ENCODE results near the gene FBXO36. TPM values are rescaled to one million over a fixed set of nuclear protein-coding genes. Genes with fewer than 3 reads are reported as not detected.
A peak's percentile ranks its signal among the peaks of the same experiment; 100 is the strongest.

The FBXO36 gene
- total and polyA plus RNA-seq, 10 of the 15 experiments (the other 5 are each of a cell fraction or from before 2014, with no cell fraction given), result 0.79 to 2.7 (median 1.3) TPM

- RAD21 ChIA-PET (ENCODE audit: unreplicated experiment), result interaction anchor here (0.6 to 1.3 kb wide), 3 partner anchors 29 to 84 kb away, joined by 3 to 5 read pairs (median 3); no protein-coding TSS in a partner anchor
- in situ Hi-C loops (cut with MboI) (no loop called here), intact Hi-C loops (cut with micrococcal nuclease; ENCODE audit: unreplicated experiment) (no loop called here)
- no peaks in the 10 kb centered on the region for H3K27me3 ChIP-seq (replicated peaks in 1 of 2; ENCODE audit: control insufficient read depth in 2 of 2, insufficient read depth in 2 of 2, low read length in 1 of 2)
- no peak overlapping the region for H2AFZ ChIP-seq (ENCODE audit: control insufficient read depth, low read depth, low read length)
- H3K4me2 ChIP-seq (ENCODE audit: control insufficient read depth, insufficient read depth), result peak overlapping the region; percentile 3; the same call in 1 of the 2 replicates
- H3K9me3 ChIP-seq (replicated peaks; ENCODE audit: control insufficient read depth, insufficient read depth, low read length), result no peaks in the 10 kb centered on the region
- H3K79me2 ChIP-seq (ENCODE audit: control insufficient read depth, insufficient read depth, low read length), result peaks cover 70% of the 10 kb centered on the region
- FAIRE-seq, result no peak
- CTCF ChIA-PET, result interaction anchor here (0.8 to 3.4 kb wide), 3 partner anchors 30 to 91 kb away, joined by 3 to 22 read pairs (median 4); no protein-coding TSS in a partner anchor
- no peak for DNase-seq (ENCODE audit: low read depth, low spot score)
- H3K4me1 ChIP-seq (ENCODE audit: control insufficient read depth, insufficient read depth, low read length), result peaks cover 18% of the 10 kb centered on the region; the same call in 1 of the 2 replicates
- no peak for TF ChIP-seq TCF12 (IDR thresholded peaks at IDR 0.05; ENCODE audit: low read depth, low read length)
- peak; percentile 25; the same call in 1 of the 2 replicates for TF ChIP-seq RUNX3 (IDR thresholded peaks at IDR 0.05; ENCODE audit: low read length)
- TF ChIP-seq EGR1 (IDR thresholded peaks at IDR 0.05; ENCODE audit: borderline replicate concordance in 1 of 2, low read depth in 2 of 2, low read length in 2 of 2), result no peak
- 0 out of 2 replicates have a peak, but pooled peaks have one; percentile 15 for TF ChIP-seq YY1 (IDR thresholded peaks at IDR 0.05; ENCODE audit: low read depth, low read length)
- TF ChIP-seq CTCF (IDR thresholded peaks at IDR 0.05 in 2 of 3, conservative IDR thresholded peaks at IDR 0.05 in 1 of 3; ENCODE audit: control insufficient read depth in 2 of 3, extremely low read depth in 1 of 3, insufficient read depth in 1 of 3, low read depth in 3 of 3, low read length in 3 of 3), result peak in 2 of 3 experiments; percentile 4 to 28; a peak in 2 of 6 replicates
- TF ChIP-seq ZNF622 (IDR thresholded peaks at IDR 0.05), result no peak
- TF ChIP-seq CBX3 (IDR thresholded peaks at IDR 0.05; ENCODE audit: borderline replicate concordance, low read depth), result no peak
- 0 out of 2 replicates have a peak, but pooled peaks have one; percentile 29 for TF ChIP-seq CBFB (IDR thresholded peaks at IDR 0.05; ENCODE audit: low read depth)
- no peak for TF ChIP-seq POU2F2 (IDR thresholded peaks at IDR 0.05; ENCODE audit: borderline replicate concordance, low read depth, low read length)
- TF ChIP-seq RAD21 (IDR thresholded peaks at IDR 0.05; ENCODE audit: insufficient read depth, low read depth, low read length), result peak; percentile 65
- no peak for TF ChIP-seq MAX (IDR thresholded peaks at IDR 0.05; ENCODE audit: low read depth, low read length)
- TF ChIP-seq BCL3 (IDR thresholded peaks at IDR 0.05; ENCODE audit: borderline replicate concordance, insufficient read depth, low read depth, low read length, poor library complexity, severe bottlenecking), result no peak
- TF ChIP-seq JUNB (IDR thresholded peaks at IDR 0.05), result peak; percentile 60
- SMC1A ChIA-PET (ENCODE audit: uncharacterized antibody, unreplicated experiment), result interaction anchor here (0.8 to 3.2 kb wide), 4 partner anchors 13 to 84 kb away, joined by 3 to 8 read pairs (median 5); no protein-coding TSS in a partner anchor
- POLR2A ChIA-PET, result interaction anchor here (1.3 to 1.5 kb wide), 2 partner anchors 14 to 21 kb away, joined by 4 read pairs; no protein-coding TSS in a partner anchor
- 72% methylated on average over 5 of the region's 5 CpGs for WGBS (ENCODE audit: insufficient coverage, insufficient replicate concordance, low lambda C conversion rate, missing lambda C conversion rate)
- H4K20me1 ChIP-seq (ENCODE audit: control insufficient read depth, insufficient read depth), result no peaks in the 10 kb centered on the region
- BruUV-seq (replicated peaks), result no TSS peak
- no peak overlapping the region for H3K4me3 ChIP-seq
- H3K36me3 ChIP-seq (ENCODE audit: control insufficient read depth in 2 of 2, insufficient read depth in 2 of 2, low read length in 1 of 2), result peaks cover 0 to 13% of the 10 kb centered on the region in 2 experiments; a peak in 3 of 4 replicates
- no peak overlapping the region for H3K9ac ChIP-seq (ENCODE audit: control insufficient read depth, insufficient read depth, low read length)
- peak overlapping the region; percentile 15; the same call in 1 of the 2 replicates for H3K27ac ChIP-seq (ENCODE audit: control insufficient read depth, insufficient read depth)
- peak; percentile 75 for ATAC-seq
These were observed 37.3 kb upstream of the FBXO36 start for GRCh38 chr2:229884775-229885699.

Measured in GM12878 (cell line).